Measurements from ENCODE around the gene PGM2L1.

DNA sequence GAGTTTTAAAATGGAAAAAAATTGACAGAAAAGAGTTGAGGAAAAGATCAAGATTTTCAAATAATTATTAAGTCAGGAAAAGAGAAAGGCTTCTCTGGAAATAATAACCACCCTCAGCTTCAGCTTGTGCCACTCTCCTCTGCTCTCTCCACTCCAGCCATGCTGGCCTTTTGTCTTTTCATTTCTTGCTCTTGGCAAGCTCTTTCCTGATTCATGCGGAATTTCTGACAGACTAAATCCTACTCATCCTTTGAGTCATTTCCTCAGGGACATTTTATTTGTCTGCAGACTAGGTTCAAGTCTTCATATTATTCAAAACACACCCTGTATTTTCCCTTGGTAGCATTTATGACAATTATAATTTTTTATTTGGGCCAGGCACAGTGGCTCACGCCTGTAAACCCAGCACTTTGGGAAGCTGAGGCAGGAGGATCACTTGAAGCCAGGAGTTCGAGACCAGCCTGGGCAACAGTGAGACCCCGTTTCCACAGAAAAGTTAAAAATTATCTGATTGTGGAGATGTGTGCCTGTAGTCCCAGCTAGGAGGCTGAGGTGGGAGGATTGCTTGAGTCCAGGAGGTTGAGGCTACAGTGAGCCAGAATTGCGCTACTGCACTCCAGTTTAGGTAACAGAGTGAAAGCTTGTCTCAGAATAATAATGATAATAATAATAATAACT is 79.0 kb downstream of the PGM2L1 start:
- TF ChIP-seq, protein P1, sequence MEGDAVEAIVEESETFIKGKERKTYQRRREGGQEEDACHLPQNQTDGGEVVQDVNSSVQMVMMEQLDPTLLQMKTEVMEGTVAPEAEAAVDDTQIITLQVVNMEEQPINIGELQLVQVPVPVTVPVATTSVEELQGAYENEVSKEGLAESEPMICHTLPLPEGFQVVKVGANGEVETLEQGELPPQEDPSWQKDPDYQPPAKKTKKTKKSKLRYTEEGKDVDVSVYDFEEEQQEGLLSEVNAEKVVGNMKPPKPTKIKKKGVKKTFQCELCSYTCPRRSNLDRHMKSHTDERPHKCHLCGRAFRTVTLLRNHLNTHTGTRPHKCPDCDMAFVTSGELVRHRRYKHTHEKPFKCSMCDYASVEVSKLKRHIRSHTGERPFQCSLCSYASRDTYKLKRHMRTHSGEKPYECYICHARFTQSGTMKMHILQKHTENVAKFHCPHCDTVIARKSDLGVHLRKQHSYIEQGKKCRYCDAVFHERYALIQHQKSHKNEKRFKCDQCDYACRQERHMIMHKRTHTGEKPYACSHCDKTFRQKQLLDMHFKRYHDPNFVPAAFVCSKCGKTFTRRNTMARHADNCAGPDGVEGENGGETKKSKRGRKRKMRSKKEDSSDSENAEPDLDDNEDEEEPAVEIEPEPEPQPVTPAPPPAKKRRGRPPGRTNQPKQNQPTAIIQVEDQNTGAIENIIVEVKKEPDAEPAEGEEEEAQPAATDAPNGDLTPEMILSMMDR (conservative IDR thresholded peaks at IDR 0.05) = no peak
- TF ChIP-seq ZFX (IDR thresholded peaks at IDR 0.05) = no peak
